Esophagus squamous epithelium (tissue), 4 donors: ENCODE results near the gene MYOG.

ENCODE experiments used
- CTCF ChIP-seq, 6 experiments: fragments of 450-650 bp in 4 of 6; fragments of 200-600 bp in 2 of 6; sonication (generic) in 2 of 6; IDR thresholded peaks; one replicate each; pipeline ENCODE4 v1.5.1; 2016 to 2019; ENCODE audit warnings: antibody characterized with exemption in 6 of 6, mild to moderate bottlenecking in 4 of 6, moderate library complexity in 4 of 6
- POLR2A ChIP-seq, 4 donors: fragments of 450-650 bp; IDR thresholded peaks; one replicate each; pipeline ENCODE4 v1.6.1; 2017; ENCODE audit warnings: antibody characterized with exemption in 4 of 4, mild to moderate bottlenecking in 4 of 4, moderate library complexity in 3 of 4

GRCh38 chr1:203057911-203058675 is 27.7 kb downstream of the MYOG start:
- TF ChIP-seq POLR2A (IDR thresholded peaks at IDR 0.05) (no peak), CTCF (IDR thresholded peaks at IDR 0.05) (no peak)
